K562 (cell line): ENCODE data around the gene KLHDC10. TPM values are rescaled to one million over a fixed set of nuclear protein-coding genes. Genes with fewer than 3 reads are reported as not detected.

Experiments
- BRF1 ChIP-seq: IDR thresholded peaks from 3 replicates; pipeline ENCODE4 v1.6.1; 2011; ENCODE audit warnings: borderline replicate concordance, mild to moderate bottlenecking; ENCODE audit not compliant: insufficient read length; ENCODE audit errors: extremely low read depth
- HNRNPLL ChIP-seq: fragments of 200-400 bp; formaldehyde crosslinking; IDR thresholded peaks from 2 replicates; pipeline ENCODE4 v1.6.1; 2017; ENCODE audit warnings: low read length, low read depth, mild to moderate bottlenecking; ENCODE audit not compliant: poor library complexity, severe bottlenecking
- KLF6 ChIP-seq: fragments of 250-450 bp; sonication (Bioruptor Pico); IDR thresholded peaks from 2 replicates; pipeline ENCODE4 v1.4.0; 2020; ENCODE audit warnings: mild to moderate bottlenecking, moderate library complexity, borderline replicate concordance
- MEIS2 ChIP-seq: fragments of 450-650 bp; IDR thresholded peaks from 2 replicates; pipeline ENCODE4 v1.6.1; 2014; ENCODE audit warnings: mild to moderate bottlenecking; ENCODE audit not compliant: partially characterized antibody
- NFIC ChIP-seq: fragments of 450-650 bp; IDR thresholded peaks from 2 replicates; pipeline ENCODE4 v1.6.1; 2017; ENCODE audit warnings: mild to moderate bottlenecking, inconsistent platforms
- POLR3G ChIP-seq: IDR thresholded peaks from 2 replicates; pipeline ENCODE4 v1.6.1; 2011; ENCODE audit not compliant: insufficient read length, insufficient replicate concordance; ENCODE audit errors: extremely low read depth
- PURB ChIP-seq: sonication (generic); formaldehyde crosslinking; IDR thresholded peaks from 2 replicates; pipeline ENCODE4 v1.9.0; 2021; ENCODE audit warnings: low read depth, mild to moderate bottlenecking, missing genetic modification reagents
- SMAD4 ChIP-seq: fragments of 250-450 bp; sonication (Bioruptor Pico); conservative IDR thresholded peaks from 2 replicates; pipeline ENCODE4 v1.8.0; 2021; ENCODE audit warnings: inconsistent platforms, mild to moderate bottlenecking, moderate library complexity
- TBL1XR1 ChIP-seq, 2 experiments: IDR thresholded peaks; 2 replicates each; pipeline ENCODE4 v1.6.1; 2012; ENCODE audit warnings: improper control_type of control experiment in 2 of 2, low read length in 2 of 2, mild to moderate bottlenecking in 1 of 2
- YY1 ChIP-seq, 3 experiments: IDR thresholded peaks; 2 replicates each; pipeline ENCODE4 v1.6.1; 2011; ENCODE audit warnings: low read length in 2 of 3, mild to moderate bottlenecking in 2 of 3, moderate library complexity in 2 of 3, borderline replicate concordance in 1 of 3, control low read depth in 1 of 3, low read depth in 1 of 3; ENCODE audit not compliant: insufficient read depth in 3 of 3, insufficient replicate concordance in 2 of 3, control insufficient read depth in 1 of 3, insufficient read length in 1 of 3; ENCODE audit errors: extremely low read depth in 1 of 3
- polyA plus RNA-seq, 8 experiments: library from polyadenylated mRNA; depleted of rRNA in 4 of 8; stranded (reverse) in 5 of 8; unstranded in 3 of 8; fragments of >200 nt; fragmentation: Nextera tagmentation in 2 of 8; fragmentation: Illumina TruSeq in 1 of 8; extraction: Ambion mirVana in 2 of 8; extraction: Trizol in 1 of 8; gene quantifications; 2 replicates each; pipeline versions ENCODE4 v1.2.1 to v1.2.3, GENCODE V29; 2011 to 2014; ENCODE audit warnings: inconsistent platforms in 1 of 8, missing spikeins in 1 of 8
- total RNA-seq, 7 experiments: library from RNA; depleted of rRNA in 6 of 7; stranded (reverse); fragments of >200 nt in 6 of 7; fragmentation: Illumina TruSeq in 2 of 7; extraction: Trizol in 2 of 7; gene quantifications; 2 replicates each; pipeline versions ENCODE4 v1.2.1 to v1.2.3, GENCODE V29; 2011 to 2021; ENCODE audit warnings: low replicate concordance in 1 of 7
- TF ChIP-seq, protein P1 (sequence below), 2 experiments: fragments of 450-650 bp in 1 of 2; sonication (generic) in 1 of 2; formaldehyde crosslinking in 1 of 2; IDR thresholded peaks; 2 replicates each; pipeline versions ENCODE4 v1.7.1 to v1.9.0; 2016 to 2022; ENCODE audit warnings: inconsistent platforms in 1 of 2, mild to moderate bottlenecking in 1 of 2, missing genetic modification reagents in 1 of 2
- TF ChIP-seq, protein P2 (sequence below): sonication (generic); IDR thresholded peaks from 2 replicates; pipeline ENCODE4 v1.6.1; 2016
- TF ChIP-seq, protein P3 (sequence below): fragments of 250-450 bp; sonication (Bioruptor Pico); IDR thresholded peaks from 2 replicates; pipeline ENCODE4 v1.8.0; 2021; ENCODE audit warnings: moderate library complexity, mild to moderate bottlenecking, inconsistent platforms

Gene KLHDC10
- total and polyA plus RNA-seq, 9 of the 15 experiments (the other 6 are each of a cell fraction or from before 2014, with no cell fraction given), result 9.8 to 80.5 (median 31.4) TPM

DNA sequence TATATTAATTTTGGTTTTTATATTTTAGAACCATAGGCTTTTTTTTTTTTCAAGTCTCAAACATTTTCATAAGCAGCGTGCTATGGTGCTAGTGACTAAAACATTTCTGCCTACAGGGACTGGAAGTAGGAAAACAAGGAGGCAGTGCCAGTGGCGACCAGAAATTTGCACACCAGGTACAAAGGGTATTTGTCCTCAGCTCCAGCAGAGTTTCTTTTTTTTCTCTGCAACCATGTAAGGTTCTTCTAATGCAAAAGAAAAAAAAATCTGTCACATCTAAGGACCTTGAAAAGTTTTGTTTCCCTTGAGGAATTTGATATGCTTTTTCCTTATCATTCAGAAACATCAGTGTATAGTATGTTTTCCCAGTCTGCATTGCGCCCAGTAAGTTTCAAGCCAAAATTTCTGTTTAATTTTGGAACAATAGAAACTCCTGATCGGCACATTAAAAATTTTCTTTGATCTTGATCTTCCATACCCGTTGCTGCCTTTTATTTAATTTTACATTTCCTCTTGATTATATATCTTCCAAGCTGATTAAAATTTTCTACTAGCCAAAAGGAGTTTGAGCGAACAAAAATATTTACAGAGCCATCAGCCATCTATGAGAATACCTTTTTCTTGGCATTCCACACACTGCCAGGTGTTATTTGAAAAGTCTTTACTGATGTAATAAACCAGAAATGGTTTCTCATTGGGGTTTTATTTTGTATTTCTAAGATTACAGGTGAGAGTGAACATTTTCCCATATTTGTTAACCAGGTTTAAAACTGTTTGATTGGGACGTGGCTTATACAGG, 956 bp upstream of the KLHDC10 start (continued):
- TF ChIP-seq, protein P1, sequence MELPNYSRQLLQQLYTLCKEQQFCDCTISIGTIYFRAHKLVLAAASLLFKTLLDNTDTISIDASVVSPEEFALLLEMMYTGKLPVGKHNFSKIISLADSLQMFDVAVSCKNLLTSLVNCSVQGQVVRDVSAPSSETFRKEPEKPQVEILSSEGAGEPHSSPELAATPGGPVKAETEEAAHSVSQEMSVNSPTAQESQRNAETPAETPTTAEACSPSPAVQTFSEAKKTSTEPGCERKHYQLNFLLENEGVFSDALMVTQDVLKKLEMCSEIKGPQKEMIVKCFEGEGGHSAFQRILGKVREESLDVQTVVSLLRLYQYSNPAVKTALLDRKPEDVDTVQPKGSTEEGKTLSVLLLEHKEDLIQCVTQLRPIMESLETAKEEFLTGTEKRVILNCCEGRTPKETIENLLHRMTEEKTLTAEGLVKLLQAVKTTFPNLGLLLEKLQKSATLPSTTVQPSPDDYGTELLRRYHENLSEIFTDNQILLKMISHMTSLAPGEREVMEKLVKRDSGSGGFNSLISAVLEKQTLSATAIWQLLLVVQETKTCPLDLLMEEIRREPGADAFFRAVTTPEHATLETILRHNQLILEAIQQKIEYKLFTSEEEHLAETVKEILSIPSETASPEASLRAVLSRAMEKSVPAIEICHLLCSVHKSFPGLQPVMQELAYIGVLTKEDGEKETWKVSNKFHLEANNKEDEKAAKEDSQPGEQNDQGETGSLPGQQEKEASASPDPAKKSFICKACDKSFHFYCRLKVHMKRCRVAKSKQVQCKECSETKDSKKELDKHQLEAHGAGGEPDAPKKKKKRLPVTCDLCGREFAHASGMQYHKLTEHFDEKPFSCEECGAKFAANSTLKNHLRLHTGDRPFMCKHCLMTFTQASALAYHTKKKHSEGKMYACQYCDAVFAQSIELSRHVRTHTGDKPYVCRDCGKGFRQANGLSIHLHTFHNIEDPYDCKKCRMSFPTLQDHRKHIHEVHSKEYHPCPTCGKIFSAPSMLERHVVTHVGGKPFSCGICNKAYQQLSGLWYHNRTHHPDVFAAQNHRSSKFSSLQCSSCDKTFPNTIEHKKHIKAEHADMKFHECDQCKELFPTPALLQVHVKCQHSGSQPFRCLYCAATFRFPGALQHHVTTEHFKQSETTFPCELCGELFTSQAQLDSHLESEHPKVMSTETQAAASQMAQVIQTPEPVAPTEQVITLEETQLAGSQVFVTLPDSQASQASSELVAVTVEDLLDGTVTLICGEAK (IDR thresholded peaks at IDR 0.05), result peak; percentile 30; the same call in 1 of the 2 replicates
- TF ChIP-seq, protein P1 (CRISPR knock-in tag; IDR thresholded peaks at IDR 0.05), result no peak
- TF ChIP-seq NFIC (no peak), TBL1XR1 (IDR thresholded peaks at IDR 0.05; ENCODE audit: low read length in 2 of 2) (no peak), BRF1 (no peak), PURB (no peak), SMAD4 (CRISPR knock-in tag) (peak; percentile 35; the same call in 1 of the 2 replicates), MEIS2 (no peak), KLF6 (CRISPR knock-in tag) (peak; percentile 28; the same call in 1 of the 2 replicates), YY1 (IDR thresholded peaks at IDR 0.05; ENCODE audit: borderline replicate concordance in 1 of 3, control insufficient read depth in 1 of 3, extremely low read depth in 1 of 3, insufficient read depth in 3 of 3, insufficient read length in 1 of 3, insufficient replicate concordance in 2 of 3, low read depth in 1 of 3, low read length in 2 of 3) (no peak), POLR3G (no peak), HNRNPLL (no peak)
- TF ChIP-seq, protein P2, sequence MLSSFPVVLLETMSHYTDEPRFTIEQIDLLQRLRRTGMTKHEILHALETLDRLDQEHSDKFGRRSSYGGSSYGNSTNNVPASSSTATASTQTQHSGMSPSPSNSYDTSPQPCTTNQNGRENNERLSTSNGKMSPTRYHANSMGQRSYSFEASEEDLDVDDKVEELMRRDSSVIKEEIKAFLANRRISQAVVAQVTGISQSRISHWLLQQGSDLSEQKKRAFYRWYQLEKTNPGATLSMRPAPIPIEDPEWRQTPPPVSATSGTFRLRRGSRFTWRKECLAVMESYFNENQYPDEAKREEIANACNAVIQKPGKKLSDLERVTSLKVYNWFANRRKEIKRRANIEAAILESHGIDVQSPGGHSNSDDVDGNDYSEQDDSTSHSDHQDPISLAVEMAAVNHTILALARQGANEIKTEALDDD, result no peak
- TF ChIP-seq, protein P3, sequence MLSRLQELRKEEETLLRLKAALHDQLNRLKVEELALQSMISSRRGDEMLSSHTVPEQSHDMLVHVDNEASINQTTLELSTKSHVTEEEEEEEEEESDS (CRISPR knock-in tag), result no peak
